A549 (cell line): ENCODE measurements around the gene ATP1A4. TPM values are rescaled to one million over a fixed set of nuclear protein-coding genes. Genes with fewer than 3 reads are reported as not detected.
"Not testable (repeated sequence)": the region's sequence is repeated elsewhere in the genome, so short reads cannot be mapped to it uniquely, and the experiment has no call there.

ENCODE experiments used
- ATAC-seq, 2 experiments: fragments of 200-7000 bp in 1 of 2; fragments of >200 bp in 1 of 2; cut with Nextera tagmentation in 1 of 2; cut with Tn5 transposase in 1 of 2; 3 replicates each; pipeline versions ENCODE4 v1.8.0 to v1.9.1; 2018 to 2020; ENCODE audit warnings: mild to moderate bottlenecking in 1 of 2, moderate library complexity in 1 of 2
- CTCF ChIA-PET: fragments of 300-600 bp; sonication (Branson Sonifier 250); formaldehyde crosslinking; extraction: SDS; loops from one replicate; lab custom pipeline; 2021; ENCODE audit warnings: antibody characterized with exemption, inconsistent platforms; lab: Yijun Ruan, JAX
- POLR2A ChIA-PET: fragments of 350-600 bp; formaldehyde crosslinking; extraction: SDS; loops from one replicate; lab custom pipeline; 2021; ENCODE audit warnings: antibody characterized with exemption, inconsistent platforms; lab: Yijun Ruan, JAX
- DNase-seq, 2 experiments: peaks; one replicate each; pipeline versions ENCODE4 v3.0.0 to v3.0.0-alpha.2; 2011 to 2016; ENCODE audit warnings: low read depth in 1 of 2, low spot score in 1 of 2
- FAIRE-seq: peaks from 2 replicates; lab custom pipeline; 2011; peaks lifted over from hg19 to GRCh38; lab: Jason Lieb, UNC
- H3K27ac ChIP-seq, 2 experiments: fragments of >200 bp; sonication (Bioruptor Twin); formaldehyde crosslinking; 3 replicates each; pipeline ENCODE4 v1.5.1; 2016 to 2017
- H3K4me1 ChIP-seq: fragments of >200 bp; sonication (Bioruptor Twin); formaldehyde crosslinking; 3 replicates; pipeline ENCODE4 v1.6.1; 2016
- H3K4me2 ChIP-seq: fragments of >200 bp; sonication (Bioruptor Twin); formaldehyde crosslinking; 3 replicates; pipeline ENCODE4 v1.6.1; 2016
- H3K4me3 ChIP-seq: fragments of >200 bp; sonication (Bioruptor Twin); formaldehyde crosslinking; 3 replicates; pipeline ENCODE4 v1.5.1; 2016
- H3K9me3 ChIP-seq: fragments of >200 bp; sonication (Bioruptor Twin); formaldehyde crosslinking; 3 replicates; pipeline ENCODE4 v1.6.1; 2016
- BHLHE40 ChIP-seq: IDR thresholded peaks from 2 replicates; pipeline ENCODE4 v1.6.1; 2012; ENCODE audit warnings: low read depth, low read length, inconsistent platforms
- CEBPB ChIP-seq, 2 experiments: fragments of >200 bp in 1 of 2; sonication (Bioruptor Twin) in 1 of 2; formaldehyde crosslinking in 1 of 2; IDR thresholded peaks; 2 replicates each; pipeline ENCODE4 v1.6.1; 2012 to 2016
- CHD4 ChIP-seq: fragments of 200-600 bp; sonication (generic); IDR thresholded peaks from 2 replicates; pipeline ENCODE4 v1.6.1; 2016; ENCODE audit warnings: antibody characterized with exemption, mild to moderate bottlenecking, borderline replicate concordance
- ELK1 ChIP-seq: fragments of 150-350 bp; IDR thresholded peaks from 2 replicates; pipeline ENCODE4 v1.6.1; 2014; ENCODE audit warnings: low read depth, mild to moderate bottlenecking, low read length
- FOSB ChIP-seq: fragments of 250-450 bp; sonication (Bioruptor Pico); IDR thresholded peaks from 2 replicates; pipeline ENCODE4 v1.5.0; 2020; ENCODE audit warnings: mild to moderate bottlenecking, moderate library complexity
- FOSL2 ChIP-seq, 2 experiments: fragments of 450-650 bp in 1 of 2; fragments of >200 bp in 1 of 2; sonication (Bioruptor Twin) in 1 of 2; formaldehyde crosslinking; IDR thresholded peaks; 2 replicates each; pipeline versions ENCODE4 v1.5.0 to v1.6.1; 2016 to 2020; ENCODE audit warnings: mild to moderate bottlenecking in 1 of 2, moderate library complexity in 1 of 2
- HOXA7 ChIP-seq: fragments of 250-450 bp; sonication (Bioruptor Pico); IDR thresholded peaks from 2 replicates; pipeline ENCODE4 v1.5.0; 2020; ENCODE audit warnings: mild to moderate bottlenecking, moderate library complexity
- HOXB5 ChIP-seq: fragments of 250-450 bp; sonication (Bioruptor Pico); IDR thresholded peaks from 2 replicates; pipeline ENCODE4 v1.5.0; 2020; ENCODE audit warnings: mild to moderate bottlenecking, moderate library complexity
- MAZ ChIP-seq: fragments of 150-350 bp; IDR thresholded peaks from 2 replicates; pipeline ENCODE4 v1.6.1; 2014; ENCODE audit warnings: antibody characterized with exemption, low read depth, low read length, borderline replicate concordance
- RCOR1 ChIP-seq: fragments of 150-350 bp; IDR thresholded peaks from 2 replicates; pipeline ENCODE4 v1.6.1; 2014; ENCODE audit warnings: antibody characterized with exemption, low read length, low read depth
- RFX5 ChIP-seq: fragments of 450-650 bp; IDR thresholded peaks from 2 replicates; pipeline ENCODE4 v1.7.1; 2014; ENCODE audit warnings: antibody characterized with exemption, mild to moderate bottlenecking, moderate library complexity
- USF2 ChIP-seq: fragments of 450-650 bp; IDR thresholded peaks from 2 replicates; pipeline ENCODE4 v1.6.1; 2014; ENCODE audit warnings: antibody characterized with exemption
- ZC3H11A ChIP-seq: fragments of 450-650 bp; IDR thresholded peaks from 2 replicates; pipeline ENCODE4 v1.6.1; 2014; ENCODE audit warnings: antibody characterized with exemption, mild to moderate bottlenecking
- ZNF302 ChIP-seq: fragments of 250-450 bp; sonication (Bioruptor Pico); IDR thresholded peaks from 2 replicates; pipeline ENCODE4 v1.9.0; 2021; ENCODE audit warnings: inconsistent platforms, mild to moderate bottlenecking, moderate library complexity
- ZSCAN20 ChIP-seq: fragments of 250-450 bp; sonication (Bioruptor Pico); IDR thresholded peaks from 2 replicates; pipeline ENCODE4 v1.8.0; 2022; ENCODE audit warnings: mild to moderate bottlenecking, moderate library complexity
- WGBS: methylation state at CpG from one replicate; pipeline ENCODE4 v1.1.6; 2017; ENCODE audit errors: missing lambda C conversion rate; 5-methylcytosine and 5-hydroxymethylcytosine counted together
- polyA plus RNA-seq, 4 experiments: library from polyadenylated mRNA; depleted of rRNA in 3 of 4; stranded (reverse); fragments of >200 nt; fragmentation: RNase III in 1 of 4; extraction: RNeasy Plus Mini Kit Qiagen cat#74134 plus additional on column Dnase treatment in 1 of 4; gene quantifications; 2 replicates in 3 of 4; 3 replicates in 1 of 4; pipeline ENCODE4 v1.2.3, GENCODE V29; 2011 to 2017
- TF ChIP-seq, protein P1 (sequence below): fragments of 250-450 bp; sonication (Bioruptor Pico); IDR thresholded peaks from 2 replicates; pipeline ENCODE4 v1.5.0; 2020; ENCODE audit warnings: low read depth, mild to moderate bottlenecking, moderate library complexity
- TF ChIP-seq, protein P2 (sequence below): IDR thresholded peaks from 2 replicates; pipeline ENCODE4 v1.6.1; 2012

Gene ATP1A4
- polyA plus RNA-seq, 2 of the 4 experiments (the other 2 are of a cell fraction): not detected

- TF ChIP-seq USF2: no peak
- TF ChIP-seq ZNF302 (CRISPR knock-in tag): no peak
- TF ChIP-seq FOSL2 (IDR thresholded peaks at IDR 0.05): peak; percentile 87
- peak; percentile 87 for TF ChIP-seq FOSL2 (CRISPR knock-in tag; IDR thresholded peaks at IDR 0.05)
- TF ChIP-seq MAZ: no peak
- TF ChIP-seq RCOR1: no peak
- TF ChIP-seq, protein P1, sequence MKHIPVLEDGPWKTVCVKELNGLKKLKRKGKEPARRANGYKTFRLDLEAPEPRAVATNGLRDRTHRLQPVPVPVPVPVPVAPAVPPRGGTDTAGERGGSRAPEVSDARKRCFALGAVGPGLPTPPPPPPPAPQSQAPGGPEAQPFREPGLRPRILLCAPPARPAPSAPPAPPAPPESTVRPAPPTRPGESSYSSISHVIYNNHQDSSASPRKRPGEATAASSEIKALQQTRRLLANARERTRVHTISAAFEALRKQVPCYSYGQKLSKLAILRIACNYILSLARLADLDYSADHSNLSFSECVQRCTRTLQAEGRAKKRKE (CRISPR knock-in tag): no peak
- peak; percentile 71 to 85 for TF ChIP-seq CEBPB (IDR thresholded peaks at IDR 0.05)
- TF ChIP-seq ZC3H11A: no peak
- no peak for TF ChIP-seq FOSB (CRISPR knock-in tag)
Measured at GRCh38 chr1:160124705-160125478, 26.5 kb upstream of the ATP1A4 start (continued).

DNA sequence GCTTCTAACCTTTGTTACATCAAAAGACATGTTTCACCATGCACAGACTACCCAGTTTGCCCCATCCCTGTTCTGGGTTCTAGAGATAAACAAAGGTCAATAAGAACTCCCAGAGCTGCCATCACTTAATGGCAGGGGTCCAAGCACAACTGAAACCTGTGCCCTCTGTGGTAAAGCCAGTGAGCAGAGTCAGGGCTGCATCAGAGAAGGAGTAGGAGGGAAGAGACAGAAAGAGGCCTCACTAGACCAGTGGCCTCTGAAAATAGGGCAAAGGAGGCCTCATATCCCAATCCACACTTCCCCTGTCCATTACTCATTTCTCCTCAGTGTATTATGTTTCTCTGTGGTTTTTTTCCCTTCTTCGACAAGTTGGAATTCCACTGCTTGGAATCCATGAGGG lies 25.7 kb upstream of the ATP1A4 start:
- H3K4me1 ChIP-seq: peaks cover 56% of the 10 kb centered on the region
- WGBS: 79% methylated on average over 1 of the region's 1 CpG
- no peak for TF ChIP-seq BHLHE40
- TF ChIP-seq HOXB5 (CRISPR knock-in tag): no peak
- no peak for TF ChIP-seq CHD4
- no peak for TF ChIP-seq HOXA7 (CRISPR knock-in tag)
- TF ChIP-seq, protein P2, sequence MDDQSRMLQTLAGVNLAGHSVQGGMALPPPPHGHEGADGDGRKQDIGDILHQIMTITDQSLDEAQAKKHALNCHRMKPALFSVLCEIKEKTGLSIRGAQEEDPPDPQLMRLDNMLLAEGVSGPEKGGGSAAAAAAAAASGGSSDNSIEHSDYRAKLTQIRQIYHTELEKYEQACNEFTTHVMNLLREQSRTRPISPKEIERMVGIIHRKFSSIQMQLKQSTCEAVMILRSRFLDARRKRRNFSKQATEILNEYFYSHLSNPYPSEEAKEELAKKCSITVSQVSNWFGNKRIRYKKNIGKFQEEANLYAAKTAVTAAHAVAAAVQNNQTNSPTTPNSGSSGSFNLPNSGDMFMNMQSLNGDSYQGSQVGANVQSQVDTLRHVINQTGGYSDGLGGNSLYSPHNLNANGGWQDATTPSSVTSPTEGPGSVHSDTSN: no peak
- TF ChIP-seq ZSCAN20 (CRISPR knock-in tag): no peak
- TF ChIP-seq ELK1: no peak
- no peak for TF ChIP-seq RFX5
- TF ChIP-seq, all 56 proteins: peak for 0
- Histone ChIP-seq H3K4me3 (no peak overlapping the region), H3K9me3 (no peaks in the 10 kb centered on the region), H3K4me2 (peak overlapping the region; percentile 64; the same call in 2 of the 3 replicates), H3K27ac (peak overlapping the region; percentile 85 to 93)
- no peak for DNase-seq
- FAIRE-seq: no peak
- no peak for ATAC-seq
- POLR2A ChIA-PET: no interaction called here
- CTCF ChIA-PET: interaction anchor here (0.6 to 23.7 kb wide), 9 partner anchors 20 to 251 kb away, joined by 3 to 222 read pairs (median 3); no protein-coding TSS in a partner anchor

DNA sequence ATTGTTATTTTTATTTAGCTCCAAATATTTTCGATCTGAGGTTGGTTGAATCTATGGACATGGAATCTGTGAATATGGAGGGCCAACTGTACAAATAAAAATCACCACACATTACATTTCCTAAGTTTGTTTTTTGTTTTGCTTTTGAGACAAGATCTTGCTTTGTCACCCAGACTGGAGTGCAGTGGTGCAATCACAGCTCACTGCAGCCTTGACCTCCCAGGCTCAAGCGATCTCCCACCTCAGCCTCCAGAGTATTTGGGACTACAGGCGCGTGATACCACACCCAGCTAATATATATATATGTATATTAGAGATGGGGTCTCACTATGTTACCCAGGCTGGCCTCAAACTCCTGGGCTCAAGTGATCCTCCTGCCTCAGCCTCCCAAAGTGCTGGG lies 25.1 kb upstream of the ATP1A4 start:
- WGBS: 64% methylated on average over 4 of the region's 4 CpGs
- H3K9me3 ChIP-seq, FAIRE-seq, POLR2A ChIA-PET, ATAC-seq, H3K4me3 ChIP-seq, H3K4me2 ChIP-seq, DNase-seq: not testable (repeated sequence)
- H3K27ac ChIP-seq: peak overlapping the region; percentile 85 to 93; a peak in 5 of 6 replicates
- H3K4me1 ChIP-seq: peaks cover 62% of the 10 kb centered on the region
- CTCF ChIA-PET: interaction anchor here (0.9 to 23.7 kb wide), 3 partner anchors 21 to 250 kb away, joined by 3 to 222 read pairs (median 4); no protein-coding TSS in a partner anchor
